Occipital lobe (tissue), 2 donors: ENCODE results near the gene ERVK3-1. TPM values are rescaled to one million over a fixed set of nuclear protein-coding genes. Genes with fewer than 3 reads are reported as not detected.
"Not testable (repeated sequence)": the region's sequence is repeated elsewhere in the genome, so short reads cannot be mapped to it uniquely, and the experiment has no call there.

Source experiments
- DNase-seq: peaks from one replicate; lab custom pipeline; 2025; lab: John Stamatoyannopoulos, UW
- total RNA-seq: library from RNA; depleted of rRNA; stranded (reverse); fragments of >200 nt; gene quantifications from one replicate; pipeline ENCODE4 v1.2.3, GENCODE V29; 2014

ERVK3-1 gene
- total RNA-seq, result 20.6 TPM

- DNase-seq, result peak; percentile 96
Observed at GRCh38 chr19:58305065-58305931, at the start of gene ERVK3-1. Gene ERVK3-1 (plus strand): TSS chr19:58305377. CDS start chr19:58312169, 6,792 bp downstream.

GRCh38 chr19:58258259-58258658 is 46.9 kb upstream of the ERVK3-1 start:
- not testable (repeated sequence) for DNase-seq

- DNase-seq, result no peak
Observed at GRCh38 chr19:58261600-58261967, 43.6 kb upstream of the ERVK3-1 start.

- no peak for DNase-seq
Observed at GRCh38 chr19:58261968-58262921, 42.9 kb upstream of the ERVK3-1 start.

DNA sequence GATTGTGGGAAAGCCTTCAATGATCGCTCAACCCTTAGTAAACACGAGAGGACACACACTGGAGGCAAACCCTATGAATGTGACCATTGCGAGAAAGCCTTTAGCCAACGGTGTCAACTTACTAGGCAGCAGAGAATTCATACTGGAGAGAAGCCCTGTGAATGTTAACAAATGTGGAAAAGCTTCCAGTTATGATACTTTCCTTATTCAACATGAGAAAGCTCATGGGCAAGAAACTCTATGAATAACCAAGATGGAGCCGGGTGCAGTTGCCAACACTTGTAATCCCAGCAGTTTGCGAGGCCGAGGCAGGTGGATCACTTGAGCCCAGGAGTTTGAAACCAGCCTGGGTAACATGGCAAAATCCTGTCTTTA is 42.3 kb upstream of the ERVK3-1 start:
- DNase-seq, result no peak

GRCh38 chr19:58265100-58265499 is 40.1 kb upstream of the ERVK3-1 start:
- DNase-seq, result no peak

GRCh38 chr19:58268344-58268743 is 36.8 kb upstream of the ERVK3-1 start:
- no peak for DNase-seq

- DNase-seq, result peak; percentile 20
Observed at GRCh38 chr19:58274771-58275201, 30.4 kb upstream of the ERVK3-1 start.

GRCh38 chr19:58275564-58275963 is 29.6 kb upstream of the ERVK3-1 start:
- no peak for DNase-seq

DNA sequence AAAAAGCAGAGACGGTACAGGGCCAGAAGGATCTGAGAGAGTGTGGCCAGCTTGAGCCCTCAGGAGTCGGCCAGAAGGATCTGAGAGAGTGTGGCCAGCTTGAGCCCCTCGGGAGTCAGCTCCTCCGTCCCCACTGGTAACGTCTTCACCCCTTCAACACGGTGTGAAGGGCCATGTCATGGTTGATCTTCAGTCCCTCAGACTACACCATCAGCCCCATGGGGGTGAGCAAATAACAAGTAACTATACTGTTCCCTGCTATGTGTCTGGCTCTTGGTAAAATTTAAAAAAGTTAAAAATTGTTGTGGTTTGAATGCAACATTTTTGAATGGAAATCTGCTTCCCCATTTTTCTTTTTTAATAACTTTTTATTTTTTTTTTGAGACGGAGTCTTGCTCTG is 28.0 kb upstream of the ERVK3-1 start:
- DNase-seq, result no peak

DNA sequence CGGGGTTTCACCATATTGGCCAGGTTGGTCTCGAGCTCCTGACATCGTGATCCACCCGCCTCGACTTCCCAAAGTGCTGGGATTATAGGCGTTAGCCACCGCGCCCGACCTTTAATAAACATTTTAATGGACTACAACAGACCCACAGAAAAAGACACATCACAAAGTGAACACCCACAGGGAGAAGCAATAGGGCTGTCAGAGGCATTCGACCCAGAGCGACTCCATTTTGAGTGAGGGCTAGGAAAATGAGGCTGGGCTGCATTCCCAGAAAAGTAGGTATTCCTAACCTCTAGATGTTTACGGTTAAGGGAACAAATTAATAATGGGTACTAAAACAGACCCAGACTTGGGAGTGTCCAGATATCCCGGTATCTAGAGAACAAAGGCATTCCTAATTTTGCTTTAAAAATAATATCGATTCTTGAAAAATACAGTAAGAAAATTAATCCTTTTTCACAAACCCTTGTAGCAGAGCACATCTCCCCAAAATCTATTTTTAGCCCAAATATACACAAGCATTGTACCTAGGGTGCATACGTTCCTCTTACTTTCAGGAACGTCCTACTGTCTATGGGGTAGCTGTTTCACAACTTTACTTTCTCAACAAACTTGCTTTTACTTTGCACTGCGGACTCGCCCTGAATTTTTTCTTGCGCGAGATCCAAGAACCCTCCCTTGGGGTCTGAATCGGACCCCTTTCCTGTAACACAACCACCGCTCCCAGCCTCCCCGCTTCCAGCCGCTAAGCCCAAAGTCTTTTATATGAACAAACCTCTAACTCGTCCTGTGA is 27.2 kb upstream of the ERVK3-1 start:
- no peak for DNase-seq

- DNase-seq, result peak; percentile 92
Observed at GRCh38 chr19:58278541-58279041, 26.6 kb upstream of the ERVK3-1 start, which contains the start of gene ZNF8. Gene ZNF8 (plus strand): TSS chr19:58278955. CDS start chr19:58279082, 127 bp downstream.

DNA sequence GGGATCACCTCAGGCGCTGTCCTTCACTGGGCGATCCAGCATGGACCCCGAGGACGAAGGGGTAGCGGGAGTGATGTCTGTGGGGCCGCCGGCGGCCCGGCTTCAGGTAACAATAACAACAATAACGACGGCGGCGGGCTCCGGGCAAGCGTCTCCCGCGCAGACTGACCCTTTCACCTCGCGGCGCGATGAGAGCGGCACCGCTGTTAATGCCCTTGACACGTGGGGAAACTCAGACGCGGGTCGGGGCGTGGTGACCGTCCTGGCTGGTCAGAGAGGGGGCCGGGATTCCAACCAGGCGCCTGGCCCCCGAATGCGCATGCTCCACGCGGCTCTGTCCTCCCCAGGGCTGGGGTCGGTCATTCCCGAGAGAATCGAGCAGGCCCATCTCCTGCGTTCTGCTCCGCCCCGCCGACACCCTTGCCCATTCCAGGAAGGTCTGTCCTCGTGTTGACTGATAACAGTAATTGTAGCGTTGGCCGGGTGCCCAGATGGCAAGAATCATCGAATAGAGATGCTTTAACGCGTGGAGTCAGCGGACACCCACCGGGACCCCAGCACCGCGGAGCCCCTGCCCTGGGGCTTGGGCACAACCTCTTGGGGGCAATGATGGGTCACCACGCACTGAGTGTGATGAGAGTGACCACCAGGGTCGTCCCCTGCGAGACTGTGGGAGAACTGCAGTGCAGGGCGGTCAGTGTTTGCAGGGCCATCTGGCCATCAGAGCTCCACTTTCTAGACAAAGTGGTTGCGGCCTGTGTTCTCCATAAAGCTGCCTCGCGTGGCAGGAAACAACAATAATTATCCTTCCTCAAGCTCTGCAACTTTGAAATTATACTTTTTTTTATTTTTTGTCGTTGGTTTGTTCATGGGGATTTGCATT is 25.9 kb upstream of the ERVK3-1 start:
- peak; percentile 60 for DNase-seq

DNA sequence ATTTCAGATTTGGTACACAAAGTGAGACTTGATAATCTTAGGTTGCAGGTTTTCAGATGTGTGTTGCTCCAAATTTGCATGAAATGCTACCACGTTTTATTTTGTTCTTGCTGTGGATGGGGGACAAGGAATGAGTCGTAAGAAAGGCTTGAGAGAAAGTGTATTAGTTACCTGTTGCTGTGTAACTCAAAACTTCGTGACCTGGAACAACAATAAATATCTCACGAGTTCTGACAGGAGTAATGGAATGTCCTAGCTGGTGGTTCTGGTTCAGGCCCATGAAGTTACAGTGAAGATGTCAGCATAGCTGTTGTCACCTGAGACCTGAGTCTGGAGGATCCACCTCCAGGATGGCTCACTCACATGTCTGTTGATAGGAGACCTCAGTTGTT is 25.3 kb upstream of the ERVK3-1 start:
- DNase-seq, result no peak

- DNase-seq, result no peak
Observed at GRCh38 chr19:58284199-58284598, 21.0 kb upstream of the ERVK3-1 start.

- no peak for DNase-seq
Observed at GRCh38 chr19:58291943-58292342, 13.2 kb upstream of the ERVK3-1 start.

DNA sequence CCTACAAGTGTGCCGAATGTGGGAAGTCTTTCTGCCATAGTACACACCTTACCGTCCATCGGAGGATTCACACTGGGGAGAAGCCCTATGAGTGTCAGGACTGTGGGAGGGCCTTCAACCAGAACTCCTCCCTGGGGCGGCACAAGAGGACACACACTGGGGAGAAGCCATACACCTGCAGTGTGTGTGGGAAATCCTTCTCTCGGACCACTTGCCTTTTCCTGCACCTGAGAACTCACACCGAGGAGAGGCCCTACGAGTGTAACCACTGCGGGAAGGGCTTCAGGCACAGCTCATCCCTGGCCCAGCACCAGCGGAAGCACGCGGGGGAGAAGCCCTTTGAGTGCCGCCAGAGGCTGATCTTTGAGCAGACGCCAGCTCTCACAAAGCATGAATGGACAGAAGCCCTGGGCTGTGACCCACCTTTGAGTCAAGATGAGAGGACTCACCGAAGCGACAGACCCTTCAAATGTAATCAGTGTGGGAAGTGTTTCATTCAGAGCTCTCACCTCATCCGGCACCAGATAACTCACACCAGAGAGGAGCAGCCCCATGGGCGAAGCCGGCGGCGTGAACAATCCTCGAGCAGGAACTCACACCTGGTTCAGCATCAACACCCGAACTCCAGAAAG is 10.3 kb upstream of the ERVK3-1 start:
- DNase-seq, result no peak

- no peak for DNase-seq
Observed at GRCh38 chr19:58296104-58296503, 9.1 kb upstream of the ERVK3-1 start.

- DNase-seq, result no peak
Observed at GRCh38 chr19:58300620-58301019, 4.6 kb upstream of the ERVK3-1 start.

GRCh38 chr19:58304255-58304654 is 922 bp upstream of the ERVK3-1 start:
- DNase-seq, result no peak
